ENCODE measurements around the gene TLL2.
"Not testable (repeated sequence)": the region's sequence is repeated elsewhere in the genome, so short reads cannot be mapped to it uniquely, and the experiment has no call there.

TLL2 gene

GRCh38 chr10:96513698-96514561 is at the start of gene TLL2:
Gene TLL2, minus strand, starts transcription at chr10:96513926. Its CDS starts 241 bp downstream, at chr10:96513685.
- TF ChIP-seq CTCF (IDR thresholded peaks at IDR 0.05; ENCODE audit: insufficient read depth, low read depth, low read length, missing control alignments): peak; percentile 42
- peak within 1 kb of the TSS; percentile 47 for H3K4me3 ChIP-seq (ENCODE audit: low read length)
- peak; percentile 94 for DNase-seq (ENCODE audit: low read depth)

DNA sequence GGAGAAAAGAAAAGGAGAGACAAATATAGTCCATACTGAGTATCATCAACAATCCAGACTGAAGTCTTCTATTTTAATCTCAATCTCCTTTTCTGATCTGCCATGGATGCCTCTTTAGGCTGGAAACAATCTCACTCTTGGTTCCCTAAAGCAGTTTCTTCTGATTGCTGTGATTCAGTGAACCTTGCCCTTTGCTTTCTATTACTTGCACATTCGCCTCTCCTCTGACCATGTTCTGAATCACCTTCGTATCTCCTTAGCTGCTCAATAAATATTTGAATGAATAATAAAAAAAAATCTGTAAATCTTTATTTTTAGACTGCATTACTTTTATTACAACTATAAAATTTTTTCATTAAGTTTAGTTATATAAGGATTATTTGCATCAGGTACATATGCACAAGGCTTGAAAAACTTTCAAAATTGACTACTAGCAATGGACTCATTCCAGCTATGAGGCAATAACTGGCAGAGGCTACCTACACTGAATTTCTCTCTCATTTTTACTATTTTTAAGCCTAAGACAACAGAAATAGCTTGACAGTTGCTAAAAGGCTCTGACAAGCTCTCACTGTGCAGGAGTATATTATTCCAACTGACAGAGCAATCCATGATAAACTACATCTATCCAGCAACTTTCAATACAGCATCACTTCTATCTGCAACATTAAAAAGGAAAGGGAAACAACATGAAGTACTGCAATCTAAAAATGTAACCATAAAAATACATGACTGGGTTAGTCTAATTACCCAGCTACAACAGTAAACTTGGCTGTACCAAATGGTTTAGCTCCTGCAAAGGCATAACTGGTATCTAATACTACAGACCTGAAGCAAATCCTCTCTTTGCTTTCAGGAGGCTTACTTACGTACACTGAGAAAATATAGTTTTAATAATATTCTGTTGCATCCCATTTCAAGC is 47.5 kb upstream of the TLL2 start:
- no peak overlapping the region for H3K4me3 ChIP-seq (ENCODE audit: low read length)
- TF ChIP-seq CTCF (IDR thresholded peaks at IDR 0.05; ENCODE audit: insufficient read depth, low read depth, low read length, missing control alignments): no peak
- no peak for DNase-seq (ENCODE audit: low read depth)

DNA sequence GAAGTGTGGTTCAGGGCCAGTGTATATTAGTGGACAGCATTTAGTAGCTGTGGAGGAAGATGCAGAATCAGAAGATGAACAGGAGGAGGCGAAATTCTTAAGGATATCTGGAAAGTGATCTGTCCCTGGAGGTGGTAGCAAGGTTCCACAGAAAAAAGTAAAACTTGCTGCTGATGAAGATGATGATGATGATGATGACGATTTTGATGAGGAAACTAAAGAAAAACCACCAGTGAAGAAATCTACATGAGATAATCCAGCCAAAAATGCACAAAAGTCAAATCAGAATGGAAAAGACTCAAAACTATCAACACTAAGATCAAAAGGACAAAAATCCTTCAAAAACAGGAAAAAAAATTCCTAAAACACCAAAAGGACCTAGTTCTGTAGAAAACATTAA is 46.8 kb upstream of the TLL2 start:
- no peak for DNase-seq (ENCODE audit: low read depth)
- no peak overlapping the region for H3K4me3 ChIP-seq (ENCODE audit: low read length)
- no peak for TF ChIP-seq CTCF (IDR thresholded peaks at IDR 0.05; ENCODE audit: insufficient read depth, low read depth, low read length, missing control alignments)

DNA sequence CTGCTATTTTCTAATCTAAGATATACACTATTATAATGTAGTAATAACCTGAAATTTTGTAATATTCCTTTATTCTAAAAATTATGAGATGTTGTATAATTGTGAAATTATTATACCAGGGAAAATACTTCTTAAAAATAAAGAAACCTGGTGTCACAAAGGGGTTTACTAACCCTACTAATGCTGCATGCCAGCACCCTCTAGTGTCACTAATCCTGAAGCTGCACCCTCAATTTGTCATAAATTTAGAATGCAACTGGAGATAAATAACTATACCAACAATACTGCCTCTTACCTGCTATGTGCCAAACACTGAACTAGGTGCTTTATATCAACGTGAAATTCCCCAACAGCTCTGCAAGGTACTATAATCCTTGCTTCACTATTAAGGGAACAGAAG is 42.3 kb upstream of the TLL2 start:
- H3K4me3 ChIP-seq (ENCODE audit: low read length): no peak overlapping the region
- DNase-seq (ENCODE audit: low read depth): peak; percentile 25
- peak; percentile 55 for TF ChIP-seq CTCF (IDR thresholded peaks at IDR 0.05; ENCODE audit: insufficient read depth, low read depth, low read length, missing control alignments)

DNA sequence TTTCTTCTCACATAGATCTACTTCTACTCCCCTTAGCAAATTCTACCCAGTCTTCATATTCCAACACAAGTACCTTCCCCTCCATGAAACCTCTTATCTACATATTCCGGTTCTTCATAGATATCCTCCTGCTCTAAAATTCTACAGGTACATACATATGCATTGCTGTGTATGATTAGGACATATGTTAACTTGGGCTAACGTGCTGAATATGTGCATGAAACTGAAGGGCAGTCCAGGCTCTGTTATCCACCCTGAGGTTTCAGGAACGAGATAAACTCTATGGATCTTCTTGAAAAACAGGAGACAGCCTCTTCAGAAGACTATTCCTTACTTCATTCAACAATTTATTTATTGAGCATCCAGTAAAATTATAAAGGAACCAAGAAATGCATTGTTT is 41.6 kb upstream of the TLL2 start:
- no peak for TF ChIP-seq CTCF (IDR thresholded peaks at IDR 0.05; ENCODE audit: insufficient read depth, low read depth, low read length, missing control alignments)
- H3K4me3 ChIP-seq (ENCODE audit: low read length): no peak overlapping the region
- no peak for DNase-seq (ENCODE audit: low read depth)

DNA sequence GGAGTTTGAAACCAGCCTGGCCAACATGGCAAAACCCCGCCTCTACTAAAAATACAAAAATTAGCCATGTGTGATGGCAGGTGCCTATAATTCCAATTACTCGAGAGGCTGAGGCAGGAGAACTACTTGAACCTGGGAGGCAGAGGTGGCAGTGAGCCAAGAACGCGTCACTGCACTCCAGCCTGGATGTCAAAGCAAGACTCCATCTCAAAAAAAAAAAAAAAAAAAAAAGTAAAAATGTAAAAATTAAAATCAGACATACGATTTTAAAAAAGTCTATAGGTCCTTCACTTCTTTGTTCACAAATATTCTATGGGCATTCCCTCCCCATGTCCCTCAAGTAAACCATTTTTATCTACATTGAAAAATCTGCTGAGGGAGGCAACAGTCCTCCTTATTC is 34.9 kb upstream of the TLL2 start:
- no peak for DNase-seq (ENCODE audit: low read depth)
- no peak for TF ChIP-seq CTCF (IDR thresholded peaks at IDR 0.05; ENCODE audit: insufficient read depth, low read depth, low read length, missing control alignments)
- H3K4me3 ChIP-seq (ENCODE audit: low read length): no peak overlapping the region

DNA sequence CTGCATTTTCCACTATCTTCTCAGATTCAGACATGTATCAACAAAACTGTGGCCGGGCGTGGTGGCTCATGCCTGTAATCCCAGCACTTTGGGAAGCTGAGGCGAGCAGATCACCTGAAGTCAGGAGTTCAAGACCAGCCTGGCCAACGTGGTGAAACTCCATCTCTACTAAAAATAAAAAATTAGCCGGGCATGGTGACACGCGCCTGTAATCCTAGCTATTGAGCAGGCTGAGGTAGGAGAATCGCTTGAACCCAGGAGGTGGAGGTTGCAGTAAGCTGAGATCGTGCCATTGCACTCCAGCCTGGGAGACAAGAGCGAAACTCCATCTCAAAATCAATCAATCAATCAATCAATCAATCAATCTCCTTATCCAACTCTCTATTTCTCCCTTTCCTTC is 31.8 kb upstream of the TLL2 start:
- H3K4me3 ChIP-seq (ENCODE audit: low read length); DNase-seq (ENCODE audit: low read depth): not testable (repeated sequence)

Data from epithelial cell of esophagus (primary cell).